Inferior parietal cortex (tissue), 1 donor: ENCODE measurements around the gene AMOTL1.

ENCODE experiments used
- DNase-seq: peaks from one replicate; pipeline ENCODE4 v3.0.0-alpha.2; 2016; ENCODE audit errors: extremely low spot score

Gene AMOTL1

DNA sequence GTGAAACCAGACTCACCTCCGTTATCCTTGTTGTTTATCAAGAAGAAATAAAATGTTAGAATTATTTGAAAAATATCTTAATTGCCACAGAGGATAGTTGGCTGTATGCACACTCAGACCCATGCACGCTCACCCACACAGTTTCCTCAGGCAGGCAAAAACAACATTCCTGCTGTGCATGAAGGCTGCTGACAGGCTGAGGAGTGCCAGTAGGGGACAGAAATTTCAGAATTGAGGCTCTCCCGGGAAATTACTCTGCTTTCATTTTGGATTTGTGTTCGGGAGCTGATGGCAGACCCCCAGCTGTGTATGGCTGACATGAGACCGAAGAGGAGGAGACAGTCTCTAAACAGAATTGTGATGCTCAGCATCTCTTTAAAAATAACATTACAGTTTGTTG, 87.5 kb downstream of the AMOTL1 start:
- no peak for DNase-seq

DNA sequence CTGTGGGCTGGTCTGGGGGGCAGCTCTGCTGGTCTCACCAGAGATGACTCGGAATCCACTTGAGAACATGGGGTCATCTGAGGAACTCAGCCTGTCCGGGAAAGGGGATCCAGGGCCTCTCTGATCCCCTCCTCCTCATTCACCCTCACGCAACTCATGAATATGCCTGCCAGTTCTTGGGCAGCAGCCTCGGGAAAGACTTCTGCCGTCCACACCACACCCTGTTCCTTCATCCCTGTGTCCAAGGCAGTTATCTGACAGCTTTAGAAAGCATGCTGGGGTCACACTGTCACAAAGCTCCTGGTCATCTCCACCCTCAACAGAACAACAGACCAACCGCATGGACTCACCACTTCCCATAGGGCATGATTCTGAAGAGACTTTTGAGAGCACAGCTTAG, 88.3 kb downstream of the AMOTL1 start:
- DNase-seq = no peak

DNA sequence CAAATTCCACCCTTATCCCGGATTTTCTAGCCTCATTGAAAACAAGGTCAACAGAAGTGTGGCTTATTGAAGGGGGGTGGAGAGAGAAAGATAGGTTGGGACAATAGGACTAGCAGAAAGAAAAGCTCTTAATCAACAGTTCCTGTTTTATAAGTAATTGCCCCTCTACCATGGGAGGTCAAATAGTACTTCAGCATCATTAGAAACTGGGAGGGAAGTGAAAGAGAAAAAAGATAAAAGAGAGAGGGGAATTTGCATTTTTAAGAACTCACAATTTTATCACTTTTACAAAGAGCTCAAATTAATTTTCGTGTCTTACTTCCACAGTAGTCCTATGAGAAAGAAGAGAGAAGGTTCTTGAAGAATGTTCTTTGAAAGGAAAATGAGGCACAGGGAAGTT, 89.2 kb downstream of the AMOTL1 start:
- DNase-seq = no peak

DNA sequence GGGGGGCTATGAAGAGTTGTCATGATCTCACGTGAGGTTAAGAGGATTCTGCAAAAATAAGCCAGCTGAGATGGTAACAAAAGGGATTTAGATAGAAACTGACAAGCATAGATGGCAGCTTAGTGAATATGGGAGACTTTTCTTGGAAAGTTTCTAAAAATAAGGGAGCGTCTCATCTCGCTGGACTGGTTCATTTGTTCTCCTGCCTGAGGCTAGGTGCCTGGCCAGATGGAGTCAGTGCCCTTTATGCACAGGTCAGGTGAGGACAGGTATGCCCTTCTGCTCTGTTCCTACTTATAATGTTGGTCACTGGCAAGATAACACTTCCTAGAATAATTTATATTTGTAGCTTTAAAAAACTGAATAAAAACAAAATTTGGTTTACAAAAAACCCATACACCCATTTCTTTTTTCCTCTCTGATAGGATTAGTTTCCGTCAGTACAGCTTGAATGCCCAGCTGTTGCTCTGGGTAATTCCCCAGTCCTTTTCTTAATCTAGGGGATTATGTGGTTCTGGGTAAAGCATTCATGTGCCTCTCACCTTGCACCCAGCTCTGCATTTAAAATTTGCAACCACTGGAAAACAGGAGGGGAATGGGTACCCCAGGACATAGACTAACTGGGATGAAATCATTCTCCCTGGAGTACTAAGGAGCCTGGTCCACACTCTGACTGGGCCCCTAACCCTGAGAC, 90.0 kb downstream of the AMOTL1 start:
- DNase-seq = no peak

DNA sequence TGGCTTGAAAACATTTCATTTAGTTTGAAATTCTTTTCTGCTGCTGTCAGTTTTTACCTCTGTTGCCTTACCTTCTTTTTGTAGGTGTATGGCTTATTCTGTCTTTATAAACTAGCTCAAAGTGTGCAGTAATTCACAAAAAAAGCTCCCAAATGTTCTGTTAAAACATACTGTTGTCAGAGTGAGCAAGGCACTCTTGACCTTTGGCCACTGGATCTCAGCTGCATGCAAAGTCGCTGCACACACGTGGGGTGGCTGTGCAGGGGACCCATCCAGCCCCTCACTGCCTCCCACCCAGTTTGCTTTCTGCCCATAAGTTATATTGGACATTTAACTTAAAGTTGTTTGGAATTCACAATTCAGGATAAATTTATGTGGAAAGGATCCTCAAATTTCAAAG, 92.2 kb downstream of the AMOTL1 start:
- no peak for DNase-seq

DNA sequence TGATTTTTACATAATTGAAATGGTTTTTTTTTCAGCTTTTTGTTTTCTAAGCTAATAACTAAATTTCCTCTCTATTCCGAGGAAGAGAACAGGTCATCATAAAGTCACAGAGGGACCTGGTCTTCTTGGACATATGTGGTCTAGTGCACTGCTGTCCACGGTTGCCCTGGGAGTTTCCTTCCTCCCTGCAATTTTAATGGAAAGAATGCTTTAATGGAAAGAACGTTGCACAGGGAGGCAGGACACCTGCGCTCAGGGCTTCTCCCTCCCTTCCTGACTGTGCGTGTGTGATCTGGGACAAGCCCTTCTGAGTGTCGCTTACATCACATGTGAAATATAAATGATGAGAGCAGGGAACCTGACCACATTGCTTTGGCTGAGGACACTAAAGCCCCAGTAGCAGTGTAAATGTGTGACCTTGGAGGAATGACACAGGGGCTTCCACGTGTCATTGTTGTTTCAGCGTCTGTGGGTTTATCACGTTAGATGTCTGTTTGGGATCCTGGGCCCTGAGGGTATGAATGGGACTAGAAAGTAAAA, 93.2 kb downstream of the AMOTL1 start:
- no peak for DNase-seq

DNA sequence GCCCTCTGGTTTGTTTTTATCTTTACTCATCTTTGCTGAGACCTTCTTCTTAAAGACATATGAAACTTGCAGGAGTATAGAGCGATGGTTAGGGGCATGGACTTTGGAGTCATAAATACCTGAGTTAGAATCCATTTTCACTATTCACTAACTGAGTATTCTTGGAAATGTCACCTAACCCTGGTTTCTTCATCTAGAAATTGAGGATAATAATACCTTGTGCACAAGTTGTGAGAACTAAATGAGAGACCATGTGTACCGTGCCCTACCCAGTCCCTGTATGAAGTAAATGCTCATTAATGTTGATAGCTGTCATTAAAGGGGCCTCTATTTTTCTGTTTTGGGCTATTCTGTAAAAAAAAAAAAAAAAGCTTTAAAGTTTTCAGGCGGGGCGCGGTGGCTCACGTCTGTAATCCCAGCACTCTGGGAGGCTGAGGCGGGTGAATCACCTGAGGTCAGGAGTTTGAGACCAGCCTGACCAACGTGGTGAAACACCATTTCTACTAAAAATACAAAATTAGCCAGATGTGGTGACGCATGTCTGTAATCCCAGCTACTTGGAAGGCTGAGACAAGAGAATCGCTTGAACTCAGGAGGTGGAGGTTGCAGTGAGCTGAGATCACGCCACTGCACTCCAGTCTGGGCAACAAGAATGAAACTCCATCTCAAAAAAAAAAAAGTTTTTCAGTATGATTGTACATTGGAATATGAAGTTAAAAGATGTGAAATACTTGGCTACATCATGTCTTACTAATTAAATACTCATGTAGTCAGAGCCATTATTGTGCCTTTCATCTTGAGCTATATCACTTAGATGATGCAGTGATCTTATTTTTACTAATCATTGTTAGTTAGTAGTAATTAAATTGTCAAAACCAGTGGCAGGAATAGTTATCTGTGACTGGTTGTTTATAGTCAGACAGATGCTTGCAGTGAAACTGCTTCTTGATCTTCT, 95.0 kb downstream of the AMOTL1 start:
- no peak for DNase-seq

DNA sequence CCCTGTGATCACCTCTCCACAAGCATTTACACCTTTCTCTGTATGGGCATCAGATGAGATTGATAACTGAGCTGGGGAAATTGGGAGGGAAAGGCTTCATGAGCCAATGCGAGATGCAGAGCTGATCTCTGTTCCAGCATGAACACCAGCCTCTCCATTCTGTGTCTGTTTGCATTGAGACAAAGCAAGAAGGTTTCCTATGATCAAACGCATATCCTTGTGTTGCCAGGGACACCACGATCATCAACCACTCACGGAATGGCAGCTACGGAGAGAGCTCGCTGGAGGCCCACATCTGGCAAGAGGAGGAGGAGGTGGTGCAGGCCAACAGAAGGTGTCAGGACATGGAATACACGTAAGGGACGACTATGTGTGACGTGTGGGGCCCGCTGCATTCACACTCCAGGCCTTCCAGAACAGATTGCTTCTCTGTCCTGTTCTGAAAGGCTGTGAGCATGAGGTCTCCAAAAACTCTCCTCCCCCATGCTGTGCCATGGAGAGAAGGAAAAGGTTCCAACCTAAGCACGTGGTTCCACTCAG, 96.4 kb downstream of the AMOTL1 start:
- DNase-seq = no peak

DNA sequence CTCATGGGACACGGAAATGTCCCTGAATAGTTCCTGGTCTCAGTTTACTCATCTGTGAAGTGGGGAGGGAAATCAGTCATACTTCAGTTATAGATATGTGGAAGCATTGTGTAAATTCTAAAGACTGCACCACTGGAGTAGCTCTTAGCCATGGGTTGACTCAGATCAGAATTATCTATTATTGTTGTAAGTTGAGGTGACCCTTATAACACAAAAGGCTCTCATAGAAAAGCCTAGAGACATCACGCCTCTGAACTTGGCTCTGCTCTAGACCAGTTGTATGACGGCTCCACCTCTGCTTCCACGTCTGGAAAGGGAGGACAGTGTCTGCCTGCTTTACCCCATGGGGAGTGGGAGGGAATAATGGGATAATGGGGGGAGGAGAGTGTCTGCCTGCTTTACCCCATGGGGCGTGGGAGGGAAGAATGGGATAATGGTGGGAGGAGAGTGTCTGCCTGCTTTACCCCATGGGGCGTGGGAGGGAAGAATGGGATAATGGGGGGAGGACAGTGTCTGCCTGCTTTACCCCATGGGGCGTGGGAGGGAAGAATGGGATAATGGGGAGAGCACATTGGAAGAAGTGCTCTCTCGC, 98.2 kb downstream of the AMOTL1 start:
- no peak for DNase-seq

DNA sequence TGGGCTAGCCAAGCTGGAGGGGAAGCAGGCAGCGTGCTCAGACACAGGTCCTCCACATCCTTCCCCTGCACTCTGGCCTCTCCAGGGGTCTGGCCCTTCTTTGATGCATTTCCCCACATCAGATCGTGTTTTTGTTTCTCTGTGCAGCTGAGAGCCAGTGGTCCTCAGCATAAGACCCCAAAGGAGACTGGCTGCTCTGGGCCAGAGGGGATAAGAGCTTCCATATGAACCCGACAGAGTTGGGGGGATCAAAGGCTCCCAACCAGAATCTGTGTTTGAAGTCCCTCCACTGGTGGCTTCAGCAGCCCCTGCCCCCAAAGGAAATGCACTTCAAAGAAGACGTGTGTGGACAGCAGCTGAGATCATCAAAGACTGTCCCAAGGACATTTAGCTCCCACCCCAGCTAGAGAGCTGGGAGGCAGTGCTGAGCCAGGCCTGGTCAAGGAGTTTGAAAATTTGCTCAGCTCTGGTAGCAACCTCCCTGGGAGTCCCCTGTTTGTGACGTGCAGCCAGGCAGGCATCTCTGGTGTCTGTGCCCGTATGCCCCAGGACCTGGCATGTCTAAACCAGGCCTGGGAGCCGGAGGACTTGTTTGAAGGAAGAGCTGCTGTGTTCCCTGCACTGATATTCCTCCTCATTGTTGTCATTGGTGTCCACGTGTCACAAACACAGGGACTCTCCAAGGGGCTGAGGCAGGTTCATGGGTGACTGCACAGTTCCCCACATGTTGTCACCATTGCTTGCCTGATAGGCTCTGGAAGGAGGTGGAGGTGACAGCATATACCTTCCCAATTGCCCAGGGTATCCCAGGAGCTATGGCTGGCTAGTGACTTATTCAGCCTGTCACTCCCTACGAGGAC, 99.0 kb downstream of the AMOTL1 start:
- no peak for DNase-seq

DNA sequence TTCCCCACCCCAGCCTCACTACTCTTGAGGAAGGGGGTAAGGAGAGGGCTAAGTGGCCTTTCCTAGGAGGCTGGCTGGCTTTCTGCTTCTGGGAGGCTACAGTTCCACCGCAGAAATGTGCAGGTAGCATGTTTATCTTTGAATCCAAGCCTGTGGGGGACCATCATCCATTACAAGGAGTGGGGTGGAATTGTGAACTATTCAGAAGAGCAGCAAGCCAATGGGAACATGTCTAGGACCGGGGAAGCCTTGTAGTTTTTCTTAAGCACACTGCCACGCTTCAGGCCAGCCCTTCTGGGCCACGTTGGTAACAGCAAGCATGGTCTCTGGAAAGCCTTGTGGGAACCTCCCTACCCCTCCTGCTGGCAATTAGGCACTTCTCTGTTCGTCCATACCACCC, 100.3 kb downstream of the AMOTL1 start:
- DNase-seq = no peak

DNA sequence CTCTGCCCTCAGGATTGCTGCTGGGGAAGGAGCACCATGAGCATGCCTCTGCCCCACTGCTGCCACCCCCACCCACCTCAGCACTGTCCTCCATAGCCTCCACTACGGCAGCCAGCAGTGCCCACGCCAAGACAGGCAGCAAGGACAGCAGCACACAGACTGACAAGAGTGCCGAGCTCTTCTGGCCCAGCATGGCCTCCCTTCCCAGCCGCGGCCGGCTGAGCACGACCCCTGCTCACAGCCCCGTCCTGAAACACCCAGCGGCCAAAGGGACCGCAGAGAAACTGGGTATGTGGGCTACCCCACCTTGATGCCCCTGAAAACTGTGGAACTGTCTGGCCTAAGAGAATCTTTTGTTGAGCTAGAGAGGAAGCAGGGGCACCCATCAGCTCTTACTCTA, 101.0 kb downstream of the AMOTL1 start:
- no peak for DNase-seq

DNA sequence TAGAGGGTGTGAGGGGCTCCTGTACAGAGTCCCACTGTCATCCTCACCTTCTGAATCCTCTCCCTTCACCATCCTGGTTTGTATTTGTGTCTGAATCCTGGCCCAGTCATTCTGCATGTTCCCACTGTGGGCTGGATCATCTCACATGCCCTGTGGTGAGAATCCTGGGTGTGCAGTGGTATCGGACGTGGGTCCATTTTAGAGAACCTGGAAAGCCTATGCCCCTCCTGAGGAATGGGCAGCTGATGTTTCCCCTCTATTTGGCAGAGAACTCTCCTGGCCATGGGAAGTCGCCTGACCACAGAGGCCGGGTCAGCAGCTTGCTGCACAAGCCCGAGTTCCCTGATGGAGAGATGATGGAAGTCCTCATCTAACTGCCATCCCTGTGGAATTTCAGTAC, 102.3 kb downstream of the AMOTL1 start:
- no peak for DNase-seq

DNA sequence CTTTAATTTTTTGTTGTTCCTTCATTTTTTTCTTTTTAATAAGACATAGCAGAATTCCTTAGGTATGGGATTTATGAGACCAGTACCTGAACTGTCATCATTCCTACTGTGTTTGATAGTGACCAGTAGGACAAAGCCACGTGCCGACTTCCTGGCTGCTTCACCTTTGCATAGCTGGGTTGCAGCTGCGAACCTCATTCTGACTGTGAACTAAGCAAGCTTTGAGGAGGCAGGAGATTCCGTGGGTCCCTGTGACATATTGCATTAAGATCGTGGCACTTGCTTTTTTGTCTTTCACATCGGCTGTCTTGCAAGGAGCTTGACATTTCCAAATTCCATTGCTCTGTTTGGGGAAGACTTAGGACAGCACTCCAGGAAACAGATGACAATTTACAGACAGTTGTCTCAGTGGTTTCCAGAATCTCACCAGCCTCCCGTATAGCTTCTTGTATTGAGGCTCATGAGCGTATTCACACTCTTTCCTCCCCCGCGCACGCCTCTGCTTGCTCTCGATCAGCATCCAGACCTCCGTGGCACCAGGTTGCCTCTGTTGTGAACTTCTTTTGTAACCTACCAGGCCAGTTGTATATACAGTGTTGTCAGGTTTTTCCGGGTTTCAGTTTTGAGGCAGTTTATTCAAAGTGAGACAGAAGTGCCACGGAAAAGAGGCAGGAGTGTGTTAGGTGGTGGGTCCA, 103.5 kb downstream of the AMOTL1 start:
- DNase-seq = no peak

DNA sequence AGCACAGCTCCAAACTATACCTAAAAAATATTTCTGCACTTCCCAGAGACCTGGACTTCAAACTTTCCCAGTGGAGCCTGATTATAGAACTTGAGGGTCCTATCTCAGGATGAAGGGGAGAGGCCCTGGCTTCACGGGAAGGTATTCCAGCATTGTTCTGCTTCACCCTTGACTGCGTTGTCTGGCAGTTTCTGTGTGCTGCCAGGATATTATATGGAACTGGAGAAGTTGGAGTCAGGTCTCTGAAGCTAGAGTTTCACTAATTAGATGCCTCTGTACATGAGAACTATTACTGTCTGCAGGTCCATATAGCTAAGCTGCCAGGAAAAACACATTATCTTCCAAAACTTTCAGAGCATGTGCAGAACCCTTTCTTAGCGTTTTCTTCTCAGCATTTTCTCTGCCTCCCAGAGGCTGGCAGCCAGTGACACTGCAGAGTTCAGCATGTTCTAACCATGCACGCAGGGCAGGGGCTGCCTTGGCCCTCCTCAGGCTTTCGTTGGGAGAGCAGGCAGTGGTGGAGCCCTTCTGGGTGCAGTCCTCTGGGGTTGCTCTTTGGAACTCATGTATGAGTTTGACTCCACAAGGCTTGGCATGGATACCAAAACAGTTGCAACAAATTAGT, 105.9 kb downstream of the AMOTL1 start:
- no peak for DNase-seq

DNA sequence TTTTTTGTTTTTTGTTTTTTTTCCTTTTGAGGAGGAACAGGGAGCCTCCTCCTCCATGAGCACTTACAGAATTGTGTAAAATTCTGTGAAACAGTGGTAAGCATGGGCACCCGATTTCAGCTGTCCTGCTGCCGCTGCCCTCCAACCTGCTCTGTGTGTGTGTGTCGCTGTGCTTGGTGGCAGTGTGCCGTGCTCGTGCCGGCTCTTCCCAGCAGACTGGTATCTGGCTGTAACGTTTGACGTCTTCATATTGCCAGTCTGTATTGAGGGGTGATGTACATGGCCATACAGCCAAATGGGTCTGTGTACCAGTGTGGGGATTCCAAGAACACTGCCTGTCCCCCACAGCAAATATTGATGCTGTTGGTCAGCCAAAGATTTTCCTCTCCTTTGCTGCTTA, 108.1 kb downstream of the AMOTL1 start:
- DNase-seq = no peak

DNA sequence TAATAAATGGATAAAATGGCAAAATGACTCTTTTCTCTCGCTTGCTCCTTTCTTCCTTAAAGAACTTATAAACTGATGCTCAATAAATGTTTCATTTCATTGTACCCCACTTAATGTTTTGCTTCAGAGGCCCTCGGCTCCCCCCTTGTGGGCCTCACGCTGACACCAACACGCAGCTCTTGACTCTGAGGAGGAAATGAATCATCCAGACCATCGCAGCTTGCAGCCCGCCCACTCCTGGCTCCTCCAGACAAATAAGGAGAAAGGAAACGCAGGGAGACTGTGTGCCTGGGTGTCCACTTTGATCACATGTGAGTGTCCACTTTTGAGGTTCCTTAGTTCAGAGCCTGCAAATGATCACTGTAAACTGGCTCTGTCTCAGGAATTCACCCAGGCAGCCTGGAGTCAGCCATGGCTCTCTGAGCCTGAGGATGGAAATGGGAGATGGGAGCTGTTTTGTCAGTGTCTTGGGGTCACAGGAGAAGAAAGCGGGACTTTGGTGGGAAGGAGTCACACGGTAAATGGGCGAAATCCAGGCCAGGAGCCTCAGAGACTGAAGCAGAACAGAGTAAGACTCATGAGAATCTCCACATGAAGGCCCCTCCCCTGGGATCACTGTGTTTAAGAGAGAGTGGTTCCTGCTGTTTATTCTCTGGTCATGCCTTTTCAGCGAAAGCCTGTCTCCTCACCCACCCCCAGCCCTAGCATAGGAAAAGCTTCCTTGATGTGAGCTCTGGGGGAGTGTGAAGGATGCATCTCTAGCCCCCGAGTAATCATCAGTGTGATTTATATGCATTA, 108.7 kb downstream of the AMOTL1 start:
- DNase-seq = peak; percentile 54

DNA sequence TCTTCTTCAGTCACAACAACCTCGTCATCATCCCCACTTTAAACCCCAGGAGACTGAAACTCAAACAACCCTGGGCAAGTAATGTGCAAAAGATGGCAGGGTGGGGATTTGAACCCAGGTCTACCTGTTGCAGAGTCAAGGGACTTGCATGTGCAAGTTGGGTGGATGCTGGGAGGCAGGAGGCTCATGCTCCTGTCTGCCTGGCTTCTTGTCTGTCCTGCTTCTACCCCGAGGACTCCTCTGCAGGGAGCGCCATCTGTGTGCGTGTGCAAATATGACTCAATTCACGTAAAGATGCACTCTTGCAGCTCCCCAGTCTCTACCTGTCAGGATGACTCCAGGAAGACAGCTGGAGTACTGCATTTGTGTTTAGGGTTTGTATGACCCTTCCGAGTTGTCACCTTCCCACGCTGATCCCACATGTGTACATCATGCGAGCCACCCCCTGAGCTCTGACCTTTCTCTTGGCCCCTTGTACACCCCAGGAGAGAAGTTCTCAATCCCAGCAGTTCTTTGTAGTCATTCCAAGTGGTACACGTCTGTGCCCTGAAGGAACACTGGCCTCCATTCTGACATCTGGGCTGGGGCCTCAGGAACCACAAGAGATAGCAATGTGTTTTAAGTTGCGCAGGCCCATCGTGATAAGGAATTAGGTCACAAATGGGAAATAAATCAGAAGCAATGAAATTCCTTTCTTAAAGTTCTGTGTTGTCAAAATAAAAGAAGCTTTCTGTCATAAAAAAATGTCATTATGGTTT, 109.5 kb downstream of the AMOTL1 start:
- no peak for DNase-seq

DNA sequence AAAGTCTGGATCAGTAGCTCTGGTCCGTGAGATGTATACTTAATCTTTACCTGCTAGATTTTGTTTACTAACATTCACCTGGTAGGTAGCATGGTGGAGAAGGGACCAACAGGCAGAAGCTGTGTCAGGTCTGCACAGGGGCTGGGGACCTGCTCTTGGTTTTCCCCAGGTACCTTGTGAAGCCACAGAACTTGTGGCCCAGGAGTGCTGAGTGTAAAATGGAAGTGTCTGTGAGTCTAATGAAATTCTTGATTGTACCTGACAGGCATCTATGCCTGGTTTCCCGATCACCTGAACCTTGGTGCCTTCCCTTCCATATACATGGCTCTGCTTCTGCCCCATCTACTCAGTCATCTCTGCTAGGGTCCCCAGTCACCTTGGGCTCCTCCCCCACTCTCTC, 110.8 kb downstream of the AMOTL1 start:
- DNase-seq = no peak
